Trophoblast cell (in vitro differentiated cells and primary cell): ENCODE results near the gene GSTM5.

ENCODE experiments used
- DNase-seq, 2 donors: peaks; one replicate each; pipeline ENCODE4 v3.0.0-alpha.2; 2016
- H2AFZ ChIP-seq: 2 replicates; pipeline ENCODE4 v1.6.1; 2013; ENCODE audit warnings: low read length, moderate library complexity, mild to moderate bottlenecking; ENCODE audit not compliant: insufficient read depth, poor library complexity
- H2AK5ac ChIP-seq: 2 replicates; pipeline ENCODE4 v1.6.1; 2013; ENCODE audit warnings: mild to moderate bottlenecking, low read length
- H2BK120ac ChIP-seq: 2 replicates; pipeline ENCODE4 v1.6.1; 2013; ENCODE audit warnings: low read length, mild to moderate bottlenecking, moderate library complexity; ENCODE audit not compliant: insufficient read depth, poor library complexity
- H2BK12ac ChIP-seq: 2 replicates; pipeline ENCODE4 v1.6.1; 2013; ENCODE audit warnings: mild to moderate bottlenecking, low read length, moderate library complexity
- H2BK5ac ChIP-seq: 2 replicates; pipeline ENCODE4 v1.6.1; 2013; ENCODE audit warnings: low read length, low read depth, moderate library complexity, mild to moderate bottlenecking; ENCODE audit not compliant: poor library complexity
- H3K14ac ChIP-seq: 2 replicates; pipeline ENCODE4 v1.6.1; 2013; ENCODE audit warnings: mild to moderate bottlenecking, low read length
- H3K18ac ChIP-seq: 2 replicates; pipeline ENCODE4 v1.6.1; 2013; ENCODE audit warnings: mild to moderate bottlenecking, low read length
- H3K23ac ChIP-seq: 2 replicates; pipeline ENCODE4 v1.6.1; 2013; ENCODE audit warnings: low read length
- H3K27ac ChIP-seq: 2 replicates; pipeline ENCODE4 v1.5.1; 2013; ENCODE audit warnings: low read depth, mild to moderate bottlenecking, inconsistent platforms, low read length, moderate library complexity
- H3K27me3 ChIP-seq: 2 replicates; pipeline ENCODE4 v1.6.1; 2013; ENCODE audit warnings: inconsistent platforms, mild to moderate bottlenecking, low read length, moderate library complexity; ENCODE audit not compliant: insufficient read depth
- H3K36me3 ChIP-seq, 2 experiments: 1 replicate in 1 of 2; 2 replicates in 1 of 2; pipeline ENCODE4 v1.6.1; 2013; ENCODE audit warnings: low read length in 2 of 2, mild to moderate bottlenecking in 2 of 2, moderate library complexity in 1 of 2; ENCODE audit not compliant: insufficient read depth in 2 of 2, control insufficient read depth in 1 of 2
- H3K4ac ChIP-seq: 2 replicates; pipeline ENCODE4 v1.6.1; 2013; ENCODE audit warnings: low read depth, mild to moderate bottlenecking, low read length, moderate library complexity
- H3K4me1 ChIP-seq, 2 experiments: 1 replicate in 1 of 2; 2 replicates in 1 of 2; pipeline ENCODE4 v1.6.1; 2013; ENCODE audit warnings: low read length in 2 of 2, mild to moderate bottlenecking in 2 of 2, moderate library complexity in 1 of 2; ENCODE audit not compliant: insufficient read depth in 2 of 2, control insufficient read depth in 1 of 2
- H3K4me2 ChIP-seq: 2 replicates; pipeline ENCODE4 v1.6.1; 2013; ENCODE audit warnings: inconsistent platforms, mild to moderate bottlenecking, low read length, moderate library complexity
- H3K4me3 ChIP-seq: 2 replicates; pipeline ENCODE4 v1.5.1; 2013; ENCODE audit warnings: mild to moderate bottlenecking, low read depth, low read length, inconsistent platforms
- H3K79me1 ChIP-seq: one replicate; pipeline ENCODE4 v1.6.1; 2013; ENCODE audit warnings: low read length
- H3K79me2 ChIP-seq: 2 replicates; pipeline ENCODE4 v1.6.1; 2013; ENCODE audit warnings: low read length, mild to moderate bottlenecking; ENCODE audit not compliant: control insufficient read depth, insufficient read depth, poor library complexity
- H3K9ac ChIP-seq: 2 replicates; pipeline ENCODE4 v1.6.1; 2013; ENCODE audit warnings: mild to moderate bottlenecking, low read length
- H3K9me3 ChIP-seq: 2 replicates; pipeline ENCODE4 v1.6.1; 2013; ENCODE audit warnings: low read depth, mild to moderate bottlenecking, control low read depth, inconsistent platforms, low read length; ENCODE audit not compliant: insufficient read depth
- H4K12ac ChIP-seq: 2 replicates; pipeline ENCODE4 v1.6.1; 2013; ENCODE audit warnings: low read depth, mild to moderate bottlenecking, low read length, moderate library complexity
- H4K8ac ChIP-seq: 2 replicates; pipeline ENCODE4 v1.6.1; 2013; ENCODE audit warnings: low read depth, mild to moderate bottlenecking, low read length, moderate library complexity
- H4K91ac ChIP-seq: one replicate; pipeline ENCODE4 v1.6.1; 2013; ENCODE audit warnings: low read depth, mild to moderate bottlenecking, low read length, moderate library complexity
- WGBS: extraction: QIAGEN DNeasy Blood & Tissue Kit; methylation state at CpG from one replicate; pipeline ENCODE4 v1.1.7; 2013; ENCODE audit warnings: missing lambda C conversion rate; ENCODE audit not compliant: insufficient read length, insufficient coverage; ENCODE audit errors: extremely low coverage; 5-methylcytosine and 5-hydroxymethylcytosine counted together

Gene GSTM5

DNA sequence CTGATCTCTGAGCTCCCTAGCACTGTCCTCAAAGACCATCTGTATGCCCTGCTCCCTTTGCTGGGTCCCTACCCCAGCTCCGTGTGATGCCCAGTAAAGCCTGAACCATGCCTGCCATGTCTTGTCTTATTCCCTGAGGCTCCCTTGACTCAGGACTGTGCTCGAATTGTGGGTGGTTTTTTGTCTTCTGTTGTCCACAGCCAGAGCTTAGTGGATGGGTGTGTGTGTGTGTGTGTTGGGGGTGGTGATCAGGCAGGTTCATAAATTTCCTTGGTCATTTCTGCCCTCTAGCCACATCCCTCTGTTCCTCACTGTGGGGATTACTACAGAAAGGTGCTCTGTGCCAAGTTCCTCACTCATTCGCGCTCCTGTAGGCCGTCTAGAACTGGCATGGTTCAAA lies 5.7 kb downstream of the GSTM5 start:
- no peak overlapping the region for H2BK5ac ChIP-seq
- no peak overlapping the region for H2BK12ac ChIP-seq
- no peak overlapping the region for H4K12ac ChIP-seq
- no peak overlapping the region for H3K9ac ChIP-seq
- no peak overlapping the region for H3K18ac ChIP-seq
- H2AFZ ChIP-seq, result no peak overlapping the region
- H4K8ac ChIP-seq, result no peak overlapping the region
- no peak overlapping the region for H2AK5ac ChIP-seq
- H3K9me3 ChIP-seq, result no peaks in the 10 kb centered on the region
- no peak overlapping the region for H3K27ac ChIP-seq
- no peak overlapping the region for H3K4ac ChIP-seq
- no peaks in the 10 kb centered on the region for H3K79me2 ChIP-seq
- no peak overlapping the region for H3K14ac ChIP-seq
- H3K4me1 ChIP-seq, result no peaks in the 10 kb centered on the region
- H3K79me1 ChIP-seq, result no peaks in the 10 kb centered on the region
- H3K23ac ChIP-seq, result no peak overlapping the region
- no peak overlapping the region for H3K4me3 ChIP-seq
- H4K91ac ChIP-seq, result no peak overlapping the region
- H3K4me2 ChIP-seq, result no peak overlapping the region
- DNase-seq, result no peak
- H2BK120ac ChIP-seq, result no peak overlapping the region
- no CpG with 5 or more reads among the region's 5 CpGs for WGBS
- H3K36me3 ChIP-seq, result no peaks in the 10 kb centered on the region
- no peaks in the 10 kb centered on the region for H3K27me3 ChIP-seq

DNA sequence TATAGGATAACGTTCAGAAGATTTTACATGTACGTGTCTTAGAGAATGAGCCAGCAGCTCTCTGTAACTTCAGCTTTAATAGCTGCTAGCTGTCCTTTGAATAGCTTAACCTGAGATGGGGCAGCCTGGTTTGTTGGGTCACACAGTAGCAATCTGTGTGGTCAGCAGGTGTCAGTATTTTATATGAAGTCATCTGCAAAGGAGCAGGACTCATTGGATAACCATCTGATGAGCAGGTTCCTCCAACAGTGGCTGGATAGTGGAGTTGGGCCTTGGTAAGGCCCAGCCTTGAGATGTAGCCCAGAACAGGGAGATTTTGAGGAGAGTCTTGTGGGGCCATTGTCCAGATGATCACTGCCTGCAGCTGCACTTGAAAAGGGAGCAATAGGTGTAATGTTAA lies 6.4 kb downstream of the GSTM5 start:
- Histone ChIP-seq H3K4me1 (peaks cover 3 to 5% of the 10 kb centered on the region in 2 experiments), H3K4me2 (no peak overlapping the region), H3K4me3 (no peak overlapping the region), H3K9ac (no peak overlapping the region), H4K8ac (no peak overlapping the region), H2BK12ac (no peak overlapping the region), H2BK5ac (no peak overlapping the region), H4K91ac (no peak overlapping the region), H3K79me1 (peaks cover 2% of the 10 kb centered on the region), H2AK5ac (no peak overlapping the region), H3K79me2 (no peaks in the 10 kb centered on the region), H3K18ac (no peak overlapping the region), H3K14ac (no peak overlapping the region), H3K9me3 (no peaks in the 10 kb centered on the region), H2BK120ac (no peak overlapping the region), H3K27ac (no peak overlapping the region), H3K36me3 (no peaks in the 10 kb centered on the region), H3K4ac (no peak overlapping the region), H2AFZ (no peak overlapping the region), H3K27me3 (no peaks in the 10 kb centered on the region), H4K12ac (no peak overlapping the region), H3K23ac (no peak overlapping the region)
- no CpG with 5 or more reads among the region's 2 CpGs for WGBS
- peak in 1 of 2 donors; percentile 26 for DNase-seq

GRCh38 chr1:109719337-109719837 lies 7.3 kb downstream of the GSTM5 start:
- no peak overlapping the region for H4K8ac ChIP-seq
- H3K4me2 ChIP-seq, result no peak overlapping the region
- no peaks in the 10 kb centered on the region for H3K79me2 ChIP-seq
- no peak overlapping the region for H3K4me3 ChIP-seq
- H3K23ac ChIP-seq, result no peak overlapping the region
- H2AFZ ChIP-seq, result no peak overlapping the region
- H4K12ac ChIP-seq, result no peak overlapping the region
- H3K79me1 ChIP-seq, result peaks cover 2% of the 10 kb centered on the region
- H3K14ac ChIP-seq, result no peak overlapping the region
- H3K9me3 ChIP-seq, result no peaks in the 10 kb centered on the region
- no peak overlapping the region for H3K27ac ChIP-seq
- no peaks in the 10 kb centered on the region for H3K36me3 ChIP-seq
- peaks cover 3 to 7% of the 10 kb centered on the region in 2 experiments for H3K4me1 ChIP-seq
- H4K91ac ChIP-seq, result no peak overlapping the region
- no peak overlapping the region for H2BK120ac ChIP-seq
- H3K27me3 ChIP-seq, result no peaks in the 10 kb centered on the region
- no peak overlapping the region for H2BK12ac ChIP-seq
- DNase-seq, result no peak
- no CpG with 5 or more reads among the region's 5 CpGs for WGBS
- H3K18ac ChIP-seq, result no peak overlapping the region
- no peak overlapping the region for H2AK5ac ChIP-seq
- H2BK5ac ChIP-seq, result no peak overlapping the region
- H3K9ac ChIP-seq, result no peak overlapping the region
- H3K4ac ChIP-seq, result no peak overlapping the region

DNA sequence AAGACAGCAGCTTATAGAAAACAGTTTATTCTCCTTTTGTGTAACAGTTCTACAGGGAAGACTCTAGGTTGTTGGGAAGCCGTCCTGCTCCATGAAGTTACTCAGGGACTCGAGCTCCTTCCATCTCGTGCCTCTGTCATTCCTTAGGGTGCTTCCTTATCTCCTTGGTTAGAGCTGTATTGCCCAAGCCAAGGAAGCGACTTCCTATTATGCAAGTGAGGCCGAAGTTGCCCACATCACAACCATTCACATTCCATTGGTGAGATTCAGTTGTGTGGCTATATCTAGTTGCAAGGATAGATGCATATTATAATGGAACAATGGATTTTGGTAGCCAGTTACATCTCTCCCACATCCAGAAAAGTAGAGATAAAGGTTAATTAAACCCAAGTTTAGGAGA lies 9.0 kb downstream of the GSTM5 start:
- Histone ChIP-seq H3K79me2 (no peaks in the 10 kb centered on the region), H4K12ac (no peak overlapping the region), H3K23ac (no peak overlapping the region), H2BK120ac (no peak overlapping the region), H3K4me2 (no peak overlapping the region), H4K8ac (no peak overlapping the region), H3K4ac (no peak overlapping the region), H3K18ac (no peak overlapping the region), H3K9ac (no peak overlapping the region), H3K36me3 (no peaks in the 10 kb centered on the region), H3K4me3 (no peak overlapping the region), H3K14ac (no peak overlapping the region), H3K27me3 (no peaks in the 10 kb centered on the region), H2BK5ac (no peak overlapping the region), H4K91ac (no peak overlapping the region), H2BK12ac (no peak overlapping the region), H3K79me1 (peaks cover 5% of the 10 kb centered on the region), H3K27ac (no peak overlapping the region), H3K9me3 (peaks cover 2% of the 10 kb centered on the region), H2AK5ac (no peak overlapping the region), H3K4me1 (peaks cover 3 to 9% of the 10 kb centered on the region in 2 experiments), H2AFZ (no peak overlapping the region)
- WGBS, result no CpG with 5 or more reads among the region's 5 CpGs
- peak; percentile 11 to 59 for DNase-seq
